Activated CD4-positive, alpha-beta memory T cell treated with anti-CD3 and anti-CD28 coated beads, Interleukin-2, amount 10 ng/mL, durations not matched to agents 7 days and 5 days (primary cell): ENCODE measurements around the gene NOTCH1. TPM values are rescaled to one million over a fixed set of nuclear protein-coding genes. Genes with fewer than 3 reads are reported as not detected.
A peak's percentile ranks its signal among the peaks of the same experiment; 100 is the strongest.

Source experiments
- CTCF ChIA-PET: fragments of 350-600 bp; sonication (Branson Sonifier 250); formaldehyde crosslinking; loops from one replicate; lab custom pipeline; 2021; ENCODE audit warnings: antibody characterized with exemption, inconsistent platforms; lab: Charles Lee
- POLR2A ChIA-PET: fragments of 350-600 bp; sonication (Branson Sonifier 250); formaldehyde crosslinking; loops from one replicate; lab custom pipeline; 2021; ENCODE audit warnings: antibody characterized with exemption; lab: Charles Lee
- DNase-seq: peaks from one replicate; pipeline ENCODE4 v3.0.0-alpha.2; 2020
- H3K27ac Mint-ChIP-seq: one replicate; pipeline ENCODE4 v1.8.0; 2021; ENCODE audit warnings: mild to moderate bottlenecking, mixed read lengths
- H3K27me3 Mint-ChIP-seq: one replicate; pipeline ENCODE4 v1.8.0; 2021; ENCODE audit warnings: mixed read lengths
- H3K36me3 Mint-ChIP-seq: one replicate; pipeline ENCODE4 v1.8.0; 2021; ENCODE audit warnings: low read depth, mixed read lengths
- H3K4me1 Mint-ChIP-seq: one replicate; pipeline ENCODE4 v1.8.0; 2021; ENCODE audit warnings: mixed read lengths
- H3K4me3 Mint-ChIP-seq: one replicate; pipeline ENCODE4 v1.8.0; 2021; ENCODE audit warnings: mild to moderate bottlenecking, mixed read lengths
- H3K9me3 Mint-ChIP-seq: one replicate; pipeline ENCODE4 v1.8.0; 2021; ENCODE audit warnings: mixed read lengths
- total RNA-seq, 2 experiments: library from RNA; stranded (reverse); gene quantifications; one replicate each; pipeline ENCODE4 v1.2.3, GENCODE V29; 2021

NOTCH1 gene
- total RNA-seq, 2 experiments from 2014 or later: 58.8 to 59.8 TPM

DNA sequence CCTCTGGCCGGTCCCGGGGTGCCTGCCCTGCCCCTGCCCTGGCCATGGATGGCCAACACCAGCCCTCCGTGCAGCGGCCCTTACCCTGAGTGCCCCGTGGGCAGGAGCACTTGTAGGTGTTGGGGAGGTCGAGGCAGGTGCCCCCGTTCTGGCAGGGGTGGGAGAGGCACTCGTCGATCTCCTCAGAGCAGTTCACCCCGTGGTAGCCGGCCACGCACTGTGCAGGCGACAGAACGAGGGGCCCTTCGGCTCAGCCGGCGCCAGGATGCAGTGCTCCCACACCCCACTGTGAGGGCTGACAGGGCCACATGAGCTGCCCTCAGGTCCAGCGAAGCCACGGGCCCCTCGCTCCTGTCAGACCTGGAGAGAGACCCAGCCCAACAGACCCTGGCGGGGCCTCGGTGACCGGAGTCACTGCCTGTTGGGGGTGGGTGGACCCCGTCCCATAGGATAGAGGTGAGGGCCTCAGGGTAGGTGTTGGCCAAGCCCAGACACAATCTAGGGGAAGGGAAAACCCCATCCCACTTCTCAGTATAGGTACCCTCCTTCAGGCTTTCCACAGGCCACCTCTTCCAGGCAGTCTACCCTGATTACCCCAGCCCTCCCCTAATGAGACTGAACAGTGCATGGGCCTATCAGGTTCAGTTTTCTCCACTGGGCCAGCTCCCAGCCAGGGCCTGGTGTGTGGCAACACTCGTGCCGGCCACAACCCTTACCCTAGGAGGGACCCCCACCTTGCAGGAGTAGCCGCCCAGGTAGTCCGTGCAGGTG lies 38.4 kb downstream of the NOTCH1 start:
- H3K9me3 Mint-ChIP-seq: no peaks in the 10 kb centered on the region
- ChIA-PET POLR2A (no interaction called here), CTCF (interaction anchor here (0.6 kb wide), 1 partner anchor 612 kb away, joined by 3 read pairs; no protein-coding TSS in a partner anchor)
- H3K27me3 Mint-ChIP-seq: no peaks in the 10 kb centered on the region
- H3K36me3 Mint-ChIP-seq: peaks cover 20% of the 10 kb centered on the region
- H3K27ac Mint-ChIP-seq: no peak overlapping the region
- no peak overlapping the region for H3K4me3 Mint-ChIP-seq
- no peaks in the 10 kb centered on the region for H3K4me1 Mint-ChIP-seq
- DNase-seq: no peak

DNA sequence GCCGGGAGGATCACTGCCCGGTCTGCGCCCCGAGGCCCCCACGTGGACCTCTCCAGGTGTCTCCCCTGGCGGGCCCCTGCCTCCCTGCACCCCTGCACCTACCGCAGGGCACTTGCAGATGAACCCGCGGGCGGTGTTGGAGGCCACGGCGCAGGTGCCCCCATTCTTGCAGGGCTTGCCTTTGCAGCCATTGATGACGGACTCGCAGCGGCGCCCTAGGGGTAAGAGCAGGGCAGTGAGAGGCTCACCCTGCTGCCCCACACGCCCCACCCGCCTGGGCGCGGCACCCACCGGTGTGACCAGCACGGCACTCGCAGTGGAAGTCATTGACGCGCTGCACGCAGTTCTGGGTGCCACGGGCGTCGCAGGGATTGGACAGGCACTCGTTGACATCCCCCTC lies 39.4 kb downstream of the NOTCH1 start:
- ChIA-PET CTCF (no interaction called here), POLR2A (no interaction called here)
- Mint-ChIP-seq H3K4me1 (no peaks in the 10 kb centered on the region), H3K36me3 (peaks cover 20% of the 10 kb centered on the region), H3K9me3 (no peaks in the 10 kb centered on the region), H3K4me3 (no peak overlapping the region), H3K27me3 (no peaks in the 10 kb centered on the region), H3K27ac (no peak overlapping the region)
- DNase-seq: no peak

DNA sequence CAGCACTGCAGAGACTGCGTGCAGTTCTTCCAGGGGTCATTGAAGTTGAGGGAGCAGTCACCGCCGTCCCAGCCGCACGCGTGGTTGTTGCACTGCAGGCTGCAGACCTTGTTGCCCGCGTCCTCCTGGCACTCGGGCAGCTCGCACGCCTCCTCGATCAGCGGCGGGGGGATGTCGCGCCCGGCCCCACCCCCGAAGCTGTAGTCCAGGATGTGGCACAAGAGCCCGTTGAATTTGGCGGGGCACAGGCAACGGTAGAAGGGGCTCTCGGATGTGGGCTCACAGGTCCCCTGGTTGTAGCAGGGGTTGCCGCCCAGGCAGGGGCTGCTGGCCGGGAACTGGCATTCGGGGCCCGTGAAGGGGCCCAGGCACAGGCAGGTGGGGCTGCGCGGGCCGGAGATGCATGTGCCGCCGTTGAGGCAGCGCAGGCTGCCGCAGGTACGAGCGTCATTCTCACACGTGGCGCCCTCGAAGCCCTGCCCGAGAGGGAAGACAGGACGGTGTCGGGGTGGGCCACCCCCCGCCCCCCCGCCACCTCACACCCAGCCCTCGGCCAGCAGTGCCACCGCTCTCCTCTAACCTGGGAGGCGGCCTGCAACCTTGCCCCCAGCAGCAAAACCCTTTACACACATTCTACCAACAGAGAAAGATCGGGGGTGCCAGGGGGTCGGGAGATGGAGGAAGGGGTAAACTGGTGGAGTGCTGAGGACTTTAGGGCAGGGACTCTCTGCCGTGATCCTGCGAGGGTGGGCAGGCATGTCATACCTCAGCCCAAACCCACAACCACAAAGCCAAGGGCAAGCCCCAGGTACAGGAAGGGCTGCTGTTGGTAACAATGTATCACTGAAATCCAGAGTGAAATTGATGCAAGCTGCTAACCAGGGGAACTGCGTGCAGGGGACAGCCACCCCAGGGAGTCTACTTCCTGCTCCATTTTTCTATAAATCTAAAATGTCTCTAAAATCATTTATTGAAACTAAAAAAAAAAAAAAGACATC lies 40.1 kb downstream of the NOTCH1 start:
- Mint-ChIP-seq H3K27ac (peak overlapping the region; percentile 6), H3K4me1 (no peaks in the 10 kb centered on the region), H3K4me3 (no peak overlapping the region), H3K9me3 (no peaks in the 10 kb centered on the region), H3K36me3 (peaks cover 21% of the 10 kb centered on the region), H3K27me3 (no peaks in the 10 kb centered on the region)
- CTCF ChIA-PET: no interaction called here
- POLR2A ChIA-PET: no interaction called here
- DNase-seq: no peak

DNA sequence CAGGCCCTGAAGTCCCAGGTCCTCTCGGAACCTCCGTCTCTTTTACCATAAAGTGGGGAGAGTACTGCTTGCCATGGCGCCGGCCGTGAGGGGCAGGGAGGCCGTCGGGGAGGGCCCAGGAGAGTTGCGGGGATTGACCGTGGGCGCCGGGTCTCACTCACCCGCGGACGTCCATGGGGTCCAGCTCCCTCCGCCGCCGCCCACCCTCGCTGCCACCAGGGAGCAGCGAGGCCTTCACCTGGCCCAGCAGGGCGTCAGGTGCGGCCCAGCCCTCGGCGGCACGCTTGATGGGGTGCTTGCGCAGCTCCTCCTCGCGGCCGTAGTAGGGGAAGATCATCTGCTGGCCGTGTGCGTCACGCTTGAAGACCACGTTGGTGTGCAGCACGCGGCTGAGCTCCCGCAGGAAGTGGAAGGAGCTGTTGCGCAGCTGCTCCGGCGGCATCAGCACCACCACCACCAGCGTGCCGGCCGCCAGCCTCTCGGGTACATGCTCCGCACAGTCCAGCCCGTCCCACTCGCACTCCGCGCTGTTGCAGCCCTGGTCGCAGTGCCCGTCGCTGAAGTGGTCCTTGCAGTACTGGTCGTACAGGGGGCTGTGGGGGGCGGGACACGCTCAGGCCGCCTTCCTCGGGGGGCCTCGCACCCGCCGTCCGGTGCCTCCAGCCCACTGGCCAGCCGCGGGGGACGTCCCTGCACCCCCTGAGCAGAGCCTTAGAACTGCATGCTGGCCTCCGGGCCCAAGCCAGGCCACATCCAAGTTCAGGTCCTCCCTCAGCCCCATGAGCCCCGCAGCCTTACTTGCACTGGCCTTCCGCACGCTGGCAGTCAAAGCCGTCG lies 41.1 kb downstream of the NOTCH1 start:
- no peak overlapping the region for H3K4me3 Mint-ChIP-seq

DNA sequence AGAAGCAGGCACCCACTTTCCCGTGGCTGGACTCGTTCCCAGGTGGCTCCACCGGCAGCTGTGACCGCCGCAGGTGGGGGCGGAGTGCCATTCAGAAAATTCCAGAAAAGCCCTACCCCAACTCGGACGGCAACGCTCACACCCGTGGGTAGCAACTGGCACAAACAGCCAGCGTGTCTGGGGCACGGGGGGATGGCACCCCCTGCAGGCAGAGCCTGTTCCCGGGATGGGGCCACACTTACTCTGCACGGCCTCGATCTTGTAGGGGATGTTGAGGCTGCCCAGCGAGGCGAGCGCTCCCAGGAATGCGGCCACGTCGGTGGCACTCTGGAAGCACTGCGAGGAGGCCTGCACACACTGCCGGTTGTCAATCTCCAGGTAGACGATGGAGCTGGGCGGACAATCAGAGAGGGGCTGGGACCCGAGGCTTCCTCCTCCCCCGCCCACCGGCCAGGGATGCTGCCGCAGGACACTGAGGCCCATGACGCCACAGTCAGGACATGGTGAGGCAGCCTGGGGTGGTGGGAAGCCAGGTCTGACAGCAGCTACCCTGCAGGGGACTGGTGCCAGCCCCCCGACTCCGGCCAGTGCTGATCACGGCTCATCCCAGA lies 42.8 kb downstream of the NOTCH1 start:
- Mint-ChIP-seq H3K27ac (no peak overlapping the region), H3K4me1 (no peaks in the 10 kb centered on the region), H3K4me3 (no peak overlapping the region), H3K36me3 (peaks cover 29% of the 10 kb centered on the region), H3K27me3 (no peaks in the 10 kb centered on the region), H3K9me3 (no peaks in the 10 kb centered on the region)
- POLR2A ChIA-PET: interaction anchor here (1.5 kb wide), 1 partner anchor 36 kb away, joined by 6 read pairs; no protein-coding TSS in a partner anchor
- CTCF ChIA-PET: no interaction called here
- DNase-seq: no peak

More for the DNA sequence above, 41.1 kb downstream of the NOTCH1 start:
- Mint-ChIP-seq H3K36me3 (peaks cover 26% of the 10 kb centered on the region), H3K9me3 (no peaks in the 10 kb centered on the region), H3K27me3 (no peaks in the 10 kb centered on the region), H3K4me1 (no peaks in the 10 kb centered on the region), H3K27ac (no peak overlapping the region)
- CTCF ChIA-PET: no interaction called here
- POLR2A ChIA-PET: interaction anchor here (1.5 kb wide), 1 partner anchor 34 kb away, joined by 6 read pairs; no protein-coding TSS in a partner anchor
- no peak for DNase-seq

DNA sequence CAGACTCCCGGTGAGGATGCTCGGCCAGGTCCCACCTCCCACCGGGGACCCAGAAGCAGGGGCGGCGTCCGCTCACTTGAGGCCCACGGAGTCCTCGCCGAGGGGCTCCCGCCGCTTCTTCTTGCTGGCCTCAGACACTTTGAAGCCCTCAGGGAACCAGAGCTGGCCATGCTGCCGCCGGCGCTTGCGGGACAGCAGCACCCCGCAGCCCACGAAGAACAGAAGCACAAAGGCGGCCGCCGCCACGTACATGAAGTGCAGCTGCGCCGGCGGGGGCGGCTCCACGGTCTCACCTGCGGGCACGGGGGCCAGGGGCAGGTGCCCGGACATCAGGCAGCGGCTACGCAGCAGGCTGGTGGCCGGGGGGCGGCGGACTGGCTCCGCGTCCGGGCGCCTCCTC lies 43.7 kb downstream of the NOTCH1 start:
- no peak overlapping the region for H3K4me3 Mint-ChIP-seq
- H3K36me3 Mint-ChIP-seq: peaks cover 27% of the 10 kb centered on the region
- ChIA-PET CTCF (no interaction called here), POLR2A (no interaction called here)
- no peaks in the 10 kb centered on the region for H3K4me1 Mint-ChIP-seq
- no peak for DNase-seq
- no peaks in the 10 kb centered on the region for H3K27me3 Mint-ChIP-seq
- H3K27ac Mint-ChIP-seq: no peak overlapping the region
- no peaks in the 10 kb centered on the region for H3K9me3 Mint-ChIP-seq

DNA sequence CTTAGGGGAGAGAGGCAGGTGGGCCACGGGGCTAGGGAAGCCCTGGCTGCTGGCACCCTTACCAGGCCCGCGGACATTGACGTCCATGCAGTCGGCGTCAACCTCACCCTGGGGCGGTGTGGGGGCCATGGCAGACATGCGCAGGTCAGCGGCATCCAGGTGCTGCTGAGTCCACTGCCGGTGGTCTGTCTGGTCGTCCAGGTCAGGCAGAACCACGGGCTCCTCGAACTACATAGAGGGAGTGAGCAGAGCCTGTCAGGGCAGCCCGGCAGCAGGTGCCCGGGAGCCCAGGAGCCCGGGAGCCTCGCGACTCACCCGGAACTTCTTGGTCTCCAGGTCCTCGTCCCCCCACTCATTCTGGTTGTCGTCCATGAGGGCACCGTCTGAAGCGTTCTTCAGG lies 44.2 kb downstream of the NOTCH1 start:
- CTCF ChIA-PET: no interaction called here
- H3K4me1 Mint-ChIP-seq: no peaks in the 10 kb centered on the region
- no peak overlapping the region for H3K4me3 Mint-ChIP-seq
- POLR2A ChIA-PET: interaction anchor here (2.3 kb wide), 1 partner anchor 32 kb away, joined by 7 read pairs; no protein-coding TSS in a partner anchor
- no peak overlapping the region for H3K27ac Mint-ChIP-seq
- no peaks in the 10 kb centered on the region for H3K27me3 Mint-ChIP-seq
- no peaks in the 10 kb centered on the region for H3K9me3 Mint-ChIP-seq
- H3K36me3 Mint-ChIP-seq: peaks cover 27% of the 10 kb centered on the region
- DNase-seq: no peak

DNA sequence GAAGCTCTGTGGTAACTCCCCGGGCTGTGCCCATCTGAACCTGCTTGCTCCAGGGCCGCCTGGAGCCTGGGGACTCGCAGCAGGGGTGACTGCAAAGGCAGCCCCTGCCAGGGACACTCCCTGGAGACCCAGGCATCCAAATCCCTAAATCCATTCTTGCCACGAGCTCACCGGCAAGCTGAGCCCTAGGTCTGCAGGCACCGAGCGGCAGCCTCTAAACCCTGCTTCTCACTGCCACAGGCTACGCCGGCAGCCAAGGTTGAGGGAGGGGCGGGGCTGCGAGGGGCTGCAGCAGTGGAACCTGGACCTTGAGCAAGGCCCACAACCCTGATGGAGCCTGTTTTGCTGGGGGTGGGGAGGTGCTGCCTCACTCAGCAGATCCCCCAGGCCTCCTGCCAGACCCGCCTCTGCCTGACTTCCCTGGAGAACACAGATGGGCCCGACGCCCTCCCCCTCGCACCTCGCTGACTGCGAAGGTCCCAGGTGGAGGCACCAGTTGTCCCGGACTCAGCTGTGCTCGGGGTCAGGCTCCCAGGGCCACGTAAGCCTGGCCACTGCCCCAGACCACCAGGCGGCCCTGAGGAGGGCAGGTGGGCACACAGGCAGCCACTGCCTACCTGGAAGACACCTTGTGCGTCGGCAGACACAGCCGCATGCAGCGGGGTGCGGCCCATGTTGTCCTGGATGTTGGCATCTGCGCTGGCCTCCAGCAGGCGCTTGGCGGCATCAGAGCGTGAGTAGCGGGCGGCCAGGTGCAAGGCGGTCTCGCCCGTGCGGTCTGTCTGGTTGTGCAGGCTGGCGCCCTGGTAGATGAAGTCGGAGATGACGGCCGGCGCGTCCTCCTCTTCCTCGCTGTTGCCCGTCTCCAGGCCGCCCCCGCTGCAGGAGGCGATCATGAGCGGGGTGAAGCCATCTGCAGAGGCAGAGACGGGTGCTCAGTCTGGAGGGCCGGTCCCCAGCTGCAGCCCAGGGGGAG lies 45.6 kb downstream of the NOTCH1 start:
- Mint-ChIP-seq H3K4me3 (no peak overlapping the region), H3K27ac (no peak overlapping the region), H3K4me1 (no peaks in the 10 kb centered on the region), H3K9me3 (no peaks in the 10 kb centered on the region), H3K27me3 (no peaks in the 10 kb centered on the region), H3K36me3 (peaks cover 29% of the 10 kb centered on the region)
- DNase-seq: no peak
- ChIA-PET POLR2A (interaction anchor here (2.3 kb wide), 1 partner anchor 34 kb away, joined by 7 read pairs; no protein-coding TSS in a partner anchor), CTCF (interaction anchor here (0.5 kb wide), 1 partner anchor 58 kb away, joined by 3 read pairs; no protein-coding TSS in a partner anchor)

DNA sequence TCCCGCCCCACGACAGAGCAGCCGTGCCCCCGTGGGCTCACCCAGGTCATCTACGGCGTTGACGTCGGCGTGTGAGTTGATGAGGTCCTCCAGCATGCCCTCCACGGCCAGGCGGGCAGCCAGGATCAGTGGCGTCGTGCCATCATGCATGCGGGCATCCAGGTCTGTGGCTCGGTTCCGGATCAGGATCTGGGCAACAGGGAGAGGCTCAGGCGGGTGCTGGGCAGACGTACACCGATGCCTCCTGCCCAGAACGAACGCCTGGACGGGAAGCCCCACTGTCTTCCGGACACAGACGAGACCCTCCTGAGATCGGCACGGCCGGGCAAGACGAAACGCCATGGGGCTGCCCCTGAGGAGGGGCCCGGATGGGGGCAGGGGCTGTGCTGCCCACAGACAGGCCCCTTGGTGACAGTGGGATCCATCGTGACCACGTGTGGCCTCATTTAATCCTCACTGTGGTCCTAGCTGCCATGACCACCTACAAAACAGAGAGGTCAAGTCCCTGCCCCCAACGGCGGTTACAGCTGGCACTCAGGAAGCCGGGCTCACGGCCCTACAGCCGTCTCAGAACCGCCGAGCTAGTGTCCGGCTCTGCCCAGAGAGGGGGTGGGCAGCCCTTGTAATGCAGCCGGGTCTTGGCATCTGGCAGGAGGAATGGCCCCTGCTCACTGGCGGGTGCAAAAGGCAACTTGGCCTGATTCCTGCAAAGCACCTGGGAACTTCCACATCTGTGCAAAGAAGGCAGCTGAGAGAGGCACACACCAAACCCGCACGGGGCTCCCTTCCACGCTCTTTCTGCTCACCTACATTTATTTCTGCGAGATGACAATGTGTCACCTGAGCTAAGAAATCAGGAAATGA lies 46.5 kb downstream of the NOTCH1 start:
- DNase-seq: no peak
- Mint-ChIP-seq H3K9me3 (no peaks in the 10 kb centered on the region), H3K36me3 (peaks cover 29% of the 10 kb centered on the region), H3K4me1 (no peaks in the 10 kb centered on the region), H3K27me3 (no peaks in the 10 kb centered on the region), H3K4me3 (no peak overlapping the region), H3K27ac (no peak overlapping the region)
- ChIA-PET POLR2A (interaction anchor here (2.3 kb wide), 1 partner anchor 35 kb away, joined by 7 read pairs; no protein-coding TSS in a partner anchor), CTCF (no interaction called here)

DNA sequence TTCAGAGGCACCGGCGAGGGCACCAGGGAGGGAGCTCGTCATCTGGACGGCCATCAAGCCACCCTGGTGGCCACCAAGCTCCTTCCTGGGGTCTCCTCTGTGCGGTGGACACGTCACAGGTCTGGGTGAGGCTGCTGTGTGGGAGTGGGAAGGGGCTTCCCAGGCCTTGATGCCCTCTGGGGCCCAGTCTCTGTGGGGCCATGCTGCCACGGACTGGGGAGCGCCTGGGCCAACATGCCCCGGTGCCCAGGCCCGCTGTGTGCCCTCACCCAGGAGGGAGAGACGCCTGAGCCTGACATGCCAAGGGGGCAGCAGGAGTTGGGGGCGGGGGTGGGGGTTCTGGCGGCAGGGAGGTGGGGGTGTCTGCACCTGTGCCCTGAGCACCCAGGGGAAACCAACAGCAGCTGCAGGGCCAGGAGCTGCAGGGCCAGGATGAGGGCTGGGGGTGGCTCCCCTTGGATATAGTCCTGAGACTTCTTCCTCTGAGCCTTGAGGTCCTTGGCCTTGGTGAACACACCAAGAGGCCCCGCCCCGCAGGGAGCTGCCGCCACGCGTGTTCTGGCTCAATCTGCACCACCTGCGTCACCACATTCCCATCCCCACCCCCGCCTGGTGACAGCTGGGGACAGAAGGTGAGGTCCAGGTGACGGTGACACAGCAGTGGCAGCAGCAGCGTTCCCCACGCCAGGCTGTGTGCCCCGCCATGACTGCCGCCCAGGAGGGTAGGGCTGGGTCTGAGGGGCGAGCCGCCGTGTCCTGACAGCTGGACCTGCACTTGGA lies 47.7 kb downstream of the NOTCH1 start:
- Mint-ChIP-seq H3K4me3 (no peak overlapping the region), H3K27ac (no peak overlapping the region), H3K9me3 (no peaks in the 10 kb centered on the region), H3K27me3 (no peaks in the 10 kb centered on the region), H3K4me1 (no peaks in the 10 kb centered on the region), H3K36me3 (peaks cover 29% of the 10 kb centered on the region)
- POLR2A ChIA-PET: interaction anchor here (1.0 kb wide), 1 partner anchor 11 kb away, joined by 3 read pairs; no protein-coding TSS in a partner anchor
- no peak for DNase-seq
- CTCF ChIA-PET: no interaction called here
